IPS-20b (cell line): ENCODE data around the gene ACSL4.
"Not testable (repeated sequence)": the region's sequence is repeated elsewhere in the genome, so short reads cannot be mapped to it uniquely, and the experiment has no call there.

Source experiments
- H3K27ac ChIP-seq: one replicate; pipeline ENCODE4 v1.5.1; 2013; ENCODE audit warnings: low read length
- H3K27me3 ChIP-seq: 2 replicates; pipeline ENCODE4 v1.6.1; 2013; ENCODE audit warnings: mild to moderate bottlenecking, low read length, inconsistent platforms; ENCODE audit not compliant: insufficient read depth
- H3K36me3 ChIP-seq: 2 replicates; pipeline ENCODE4 v1.6.1; 2013; ENCODE audit warnings: low read depth, mild to moderate bottlenecking, inconsistent platforms, low read length, moderate library complexity; ENCODE audit not compliant: insufficient read depth
- H3K4me1 ChIP-seq: 2 replicates; pipeline ENCODE4 v1.6.1; 2013; ENCODE audit warnings: mild to moderate bottlenecking, control low read depth, inconsistent platforms, low read length, moderate library complexity; ENCODE audit not compliant: insufficient read depth
- H3K4me3 ChIP-seq: 2 replicates; pipeline ENCODE4 v1.5.1; 2013; ENCODE audit warnings: mild to moderate bottlenecking, low read length, inconsistent platforms
- H3K9ac ChIP-seq: 2 replicates; pipeline ENCODE4 v1.6.1; 2013; ENCODE audit warnings: low read depth, mild to moderate bottlenecking, inconsistent platforms, low read length, moderate library complexity
- H3K9me3 ChIP-seq: 2 replicates; pipeline ENCODE4 v1.6.1; 2013; ENCODE audit warnings: mild to moderate bottlenecking, low read depth, low read length, inconsistent platforms; ENCODE audit not compliant: insufficient read depth

ACSL4 gene

GRCh38 chrX:109695637-109696036 lies 37.4 kb downstream of the ACSL4 start:
- H3K9me3 ChIP-seq, result no peaks in the 10 kb centered on the region
- H3K4me1 ChIP-seq, result no peaks in the 10 kb centered on the region
- H3K9ac ChIP-seq, result no peak overlapping the region
- no peaks in the 10 kb centered on the region for H3K36me3 ChIP-seq
- H3K27me3 ChIP-seq, result no peaks in the 10 kb centered on the region
- H3K27ac ChIP-seq, result no peak overlapping the region
- no peak overlapping the region for H3K4me3 ChIP-seq

GRCh38 chrX:109691752-109692151 lies 41.3 kb downstream of the ACSL4 start:
- Histone ChIP-seq H3K4me3 (no peak overlapping the region), H3K36me3 (no peaks in the 10 kb centered on the region), H3K27me3 (no peaks in the 10 kb centered on the region), H3K27ac (no peak overlapping the region), H3K9me3 (no peaks in the 10 kb centered on the region), H3K4me1 (no peaks in the 10 kb centered on the region), H3K9ac (no peak overlapping the region)

GRCh38 chrX:109691277-109691676 lies 41.8 kb downstream of the ACSL4 start:
- Histone ChIP-seq H3K36me3 (no peaks in the 10 kb centered on the region), H3K27me3 (no peaks in the 10 kb centered on the region), H3K4me1 (no peaks in the 10 kb centered on the region), H3K27ac (no peak overlapping the region), H3K9ac (no peak overlapping the region), H3K9me3 (no peaks in the 10 kb centered on the region), H3K4me3 (no peak overlapping the region)

- Histone ChIP-seq H3K27me3 (no peaks in the 10 kb centered on the region), H3K4me1 (no peaks in the 10 kb centered on the region), H3K9me3 (no peaks in the 10 kb centered on the region), H3K27ac (no peak overlapping the region), H3K4me3 (no peak overlapping the region), H3K36me3 (peaks cover 2% of the 10 kb centered on the region; the same call in 1 of the 2 replicates), H3K9ac (no peak overlapping the region)
Measured at GRCh38 chrX:109687903-109688302, 45.2 kb downstream of the ACSL4 start.

GRCh38 chrX:109685656-109686078 lies 47.4 kb downstream of the ACSL4 start:
- no peak overlapping the region for H3K27ac ChIP-seq
- H3K36me3 ChIP-seq, result peaks cover 13% of the 10 kb centered on the region; the same call in 1 of the 2 replicates
- no peak overlapping the region for H3K4me3 ChIP-seq
- no peak overlapping the region for H3K9ac ChIP-seq
- H3K4me1 ChIP-seq, result no peaks in the 10 kb centered on the region
- no peaks in the 10 kb centered on the region for H3K9me3 ChIP-seq
- no peaks in the 10 kb centered on the region for H3K27me3 ChIP-seq

- Histone ChIP-seq H3K4me1 (no peaks in the 10 kb centered on the region), H3K4me3 (no peak overlapping the region)
Measured at GRCh38 chrX:109684136-109684535, 48.9 kb downstream of the ACSL4 start.

GRCh38 chrX:109681475-109682081 lies 51.5 kb downstream of the ACSL4 start:
- Histone ChIP-seq H3K4me3 (no peak overlapping the region), H3K36me3 (peaks cover 33% of the 10 kb centered on the region), H3K4me1 (no peaks in the 10 kb centered on the region), H3K9me3 (no peaks in the 10 kb centered on the region), H3K9ac (no peak overlapping the region), H3K27ac (no peak overlapping the region), H3K27me3 (no peaks in the 10 kb centered on the region)

More at GRCh38 chrX:109684136-109684535, 48.9 kb downstream of the ACSL4 start:
- no peaks in the 10 kb centered on the region for H3K9me3 ChIP-seq
- no peak overlapping the region for H3K27ac ChIP-seq
- H3K9ac ChIP-seq, result no peak overlapping the region
- H3K27me3 ChIP-seq, result no peaks in the 10 kb centered on the region
- H3K36me3 ChIP-seq, result peaks cover 19% of the 10 kb centered on the region; the same call in 1 of the 2 replicates

- no peaks in the 10 kb centered on the region for H3K27me3 ChIP-seq
- no peaks in the 10 kb centered on the region for H3K4me1 ChIP-seq
- no peak overlapping the region for H3K27ac ChIP-seq
- no peaks in the 10 kb centered on the region for H3K9me3 ChIP-seq
- no peak overlapping the region for H3K9ac ChIP-seq
- H3K36me3 ChIP-seq, result peaks cover 49% of the 10 kb centered on the region
- no peak overlapping the region for H3K4me3 ChIP-seq
Measured at GRCh38 chrX:109679820-109680219, 53.2 kb downstream of the ACSL4 start.

- Histone ChIP-seq H3K27me3 (no peaks in the 10 kb centered on the region), H3K9me3 (no peaks in the 10 kb centered on the region), H3K4me3 (no peak overlapping the region), H3K4me1 (no peaks in the 10 kb centered on the region), H3K36me3 (peaks cover 51% of the 10 kb centered on the region; the same call in 1 of the 2 replicates), H3K27ac (no peak overlapping the region), H3K9ac (no peak overlapping the region)
Measured at GRCh38 chrX:109672239-109672638, 60.8 kb downstream of the ACSL4 start.

GRCh38 chrX:109671170-109671569 lies 61.9 kb downstream of the ACSL4 start:
- peaks cover 48% of the 10 kb centered on the region; the same call in 1 of the 2 replicates for H3K36me3 ChIP-seq
- H3K9me3 ChIP-seq, H3K4me3 ChIP-seq, H3K27me3 ChIP-seq, H3K9ac ChIP-seq, H3K27ac ChIP-seq, H3K4me1 ChIP-seq: not testable (repeated sequence)

GRCh38 chrX:109667986-109668385 lies 65.1 kb downstream of the ACSL4 start:
- Histone ChIP-seq H3K27me3 (no peaks in the 10 kb centered on the region), H3K4me1 (no peaks in the 10 kb centered on the region), H3K9me3 (no peaks in the 10 kb centered on the region), H3K27ac (no peak overlapping the region), H3K4me3 (no peak overlapping the region), H3K36me3 (peaks cover 37% of the 10 kb centered on the region), H3K9ac (no peak overlapping the region)

GRCh38 chrX:109660435-109661143 lies 72.5 kb downstream of the ACSL4 start:
- Histone ChIP-seq H3K27me3 (no peaks in the 10 kb centered on the region), H3K4me1 (no peaks in the 10 kb centered on the region), H3K9me3 (no peaks in the 10 kb centered on the region), H3K4me3 (no peak overlapping the region), H3K36me3 (peaks cover 49% of the 10 kb centered on the region), H3K27ac (no peak overlapping the region), H3K9ac (no peak overlapping the region)
